Myocyte (in vitro differentiated cells): ENCODE measurements around the gene PTPRG. TPM values are rescaled to one million over a fixed set of nuclear protein-coding genes. Genes with fewer than 3 reads are reported as not detected.
"Not testable (repeated sequence)": the region's sequence is repeated elsewhere in the genome, so short reads cannot be mapped to it uniquely, and the experiment has no call there.

Experiments
- DNase-seq: peaks from one replicate; pipeline ENCODE4 v3.0.0-alpha.2; 2012; ENCODE audit warnings: low read depth
- total RNA-seq: library from RNA; depleted of rRNA; stranded (reverse); fragments of >200 nt; gene quantifications from 2 replicates; pipeline ENCODE4 v1.2.3, GENCODE V29; 2014

Gene PTPRG
- total RNA-seq, 1 donor from 2014 or later, result 28.4 TPM

DNA sequence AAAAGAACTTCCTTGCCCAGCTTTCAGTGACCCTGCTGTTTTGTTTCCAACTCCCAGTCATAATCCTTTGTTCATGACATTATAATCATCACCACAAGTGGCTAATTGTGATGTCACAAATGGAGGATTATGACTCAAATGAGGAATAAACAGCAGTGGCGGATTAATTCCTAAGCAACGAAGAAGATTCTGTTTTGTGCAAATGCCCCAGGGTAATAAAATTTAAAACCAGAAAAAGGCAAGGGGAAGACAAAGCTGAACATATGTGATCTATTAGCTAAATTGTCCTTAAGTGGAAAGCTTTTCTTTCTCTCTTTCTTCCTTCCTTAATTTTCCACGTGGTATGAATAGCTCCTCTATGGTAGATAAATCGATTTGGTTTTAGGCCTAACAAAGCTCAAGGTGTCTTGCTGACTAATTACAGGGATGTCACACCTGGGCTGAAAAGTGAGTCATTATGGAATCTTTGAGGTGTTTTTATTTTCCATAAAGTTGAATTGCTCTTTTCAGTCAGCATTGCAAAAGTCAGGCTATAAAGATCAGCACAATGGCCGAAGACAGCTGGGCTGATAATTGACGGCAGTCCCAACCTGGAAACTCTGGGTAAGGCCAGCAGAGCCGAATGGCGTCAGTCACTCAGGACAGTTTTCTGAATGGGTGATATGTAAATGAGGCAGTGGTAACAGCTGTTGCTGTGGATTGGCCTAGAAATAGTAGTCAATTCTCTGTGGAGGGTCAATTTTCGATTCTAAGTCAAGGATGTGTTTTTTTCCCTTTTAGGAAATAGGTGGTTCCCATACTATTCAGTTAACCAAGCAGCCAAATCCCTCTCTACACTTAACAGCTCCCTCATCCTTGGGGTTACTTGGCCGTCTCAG lies 121.5 kb downstream of the PTPRG start:
- DNase-seq, result peak; percentile 59

DNA sequence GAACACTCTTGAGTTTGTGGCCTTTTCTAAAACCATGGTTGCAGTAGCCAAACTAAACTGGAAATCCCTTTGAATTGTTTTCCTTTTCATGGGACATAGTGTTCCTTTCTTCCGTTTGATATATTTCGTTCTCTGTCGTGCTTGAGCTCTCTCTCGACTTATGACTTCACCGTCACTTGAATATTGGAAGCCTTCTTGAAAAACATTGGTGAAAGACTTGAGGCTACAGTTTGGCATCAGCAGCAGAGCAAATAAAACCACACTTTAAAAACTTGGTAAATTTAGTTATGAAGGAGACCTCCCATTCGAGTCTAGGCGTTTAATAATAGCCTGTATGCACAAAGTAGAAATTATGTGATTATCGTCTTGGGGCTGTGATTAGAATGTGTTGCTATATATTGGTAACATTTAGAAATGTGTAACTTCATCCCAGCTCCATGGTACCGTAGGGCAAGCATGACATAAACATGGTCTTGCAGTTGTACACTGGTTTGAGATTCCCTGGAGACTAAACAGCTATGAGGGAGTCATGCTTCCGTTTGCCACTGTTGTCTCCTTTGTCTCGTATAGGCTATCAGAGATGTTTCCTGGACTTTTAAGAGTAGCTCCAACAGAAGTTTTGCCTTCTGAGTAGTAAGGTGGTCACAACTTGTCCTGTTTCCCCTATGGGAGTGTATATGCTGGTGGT lies 122.3 kb downstream of the PTPRG start:
- DNase-seq, result no peak

DNA sequence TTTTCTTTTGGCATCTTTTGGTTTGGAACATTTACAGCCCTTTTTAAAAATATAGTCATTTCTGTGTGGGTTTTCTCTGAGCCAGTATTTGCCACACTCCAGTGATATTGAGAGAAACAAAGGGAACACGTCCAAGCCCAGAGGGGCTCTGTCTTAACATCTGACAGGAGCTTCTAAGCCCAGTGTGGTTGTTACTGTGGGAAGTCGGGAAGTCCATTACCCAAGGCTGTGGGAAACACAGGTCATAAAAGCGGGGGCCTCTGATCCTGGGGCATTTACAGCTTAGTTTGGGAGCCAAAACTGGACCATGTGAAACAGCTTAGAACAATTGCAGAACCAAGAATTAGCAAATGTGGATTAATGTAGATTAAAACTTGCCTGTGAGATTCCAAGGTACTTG lies 123.0 kb downstream of the PTPRG start:
- DNase-seq, result no peak

DNA sequence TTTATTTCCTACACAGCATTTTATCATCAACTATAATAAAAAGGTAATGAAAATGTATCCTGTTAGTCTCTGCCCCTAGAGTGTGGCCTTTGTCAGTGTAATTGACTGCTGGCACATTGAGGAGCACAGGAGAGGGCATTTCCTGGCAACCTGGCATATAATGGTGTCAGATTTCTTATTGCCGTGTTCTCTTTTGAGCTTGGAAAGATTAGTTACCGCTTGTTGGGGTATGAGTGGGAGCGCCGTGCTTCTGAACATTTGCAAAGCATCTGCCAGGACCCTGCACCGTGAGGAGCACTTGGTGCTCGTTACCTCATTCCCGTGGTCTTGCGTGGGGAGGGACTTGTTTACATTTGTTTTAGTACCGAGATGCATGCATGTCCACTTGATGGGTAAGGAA lies 124.4 kb downstream of the PTPRG start:
- no peak for DNase-seq

DNA sequence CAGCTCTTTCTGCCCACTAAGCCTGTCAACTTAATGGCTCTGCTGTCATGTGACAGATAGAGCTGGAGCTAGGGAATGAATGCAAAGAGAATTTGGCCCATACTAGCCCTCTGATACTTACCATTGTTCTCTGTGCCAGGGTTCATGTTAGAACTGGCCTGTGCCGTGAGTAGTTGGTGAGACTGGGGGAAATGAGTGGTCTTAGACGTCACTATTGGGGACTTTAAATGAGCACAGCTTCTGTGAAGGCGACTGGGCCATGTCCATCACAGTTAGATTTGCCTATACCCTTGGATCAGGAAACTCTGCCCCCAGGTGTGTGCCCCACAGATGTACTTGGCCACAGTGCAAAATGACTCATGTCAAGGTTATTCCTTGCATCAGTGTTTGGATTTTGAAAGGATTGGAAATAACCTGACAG lies 124.9 kb downstream of the PTPRG start:
- DNase-seq, result no peak

DNA sequence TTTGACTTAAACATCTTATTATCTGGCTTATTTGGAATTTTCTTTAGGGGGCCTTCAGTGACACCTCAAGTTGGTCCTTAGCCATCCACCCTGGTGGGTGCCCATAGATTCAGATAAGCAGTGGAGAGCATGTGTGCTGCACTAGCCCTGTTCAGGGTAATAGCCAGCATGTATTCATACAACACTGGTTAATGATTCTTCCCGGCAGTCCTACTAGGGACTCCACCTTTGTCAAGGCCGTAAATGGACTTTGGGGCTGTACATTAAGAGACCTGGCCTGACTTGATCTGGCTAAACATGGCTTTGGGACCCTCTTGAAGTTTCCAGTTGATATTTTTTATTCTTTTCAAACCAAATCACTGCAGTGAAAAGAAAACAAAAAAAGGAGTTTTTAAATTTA lies 125.8 kb downstream of the PTPRG start:
- DNase-seq, result no peak

DNA sequence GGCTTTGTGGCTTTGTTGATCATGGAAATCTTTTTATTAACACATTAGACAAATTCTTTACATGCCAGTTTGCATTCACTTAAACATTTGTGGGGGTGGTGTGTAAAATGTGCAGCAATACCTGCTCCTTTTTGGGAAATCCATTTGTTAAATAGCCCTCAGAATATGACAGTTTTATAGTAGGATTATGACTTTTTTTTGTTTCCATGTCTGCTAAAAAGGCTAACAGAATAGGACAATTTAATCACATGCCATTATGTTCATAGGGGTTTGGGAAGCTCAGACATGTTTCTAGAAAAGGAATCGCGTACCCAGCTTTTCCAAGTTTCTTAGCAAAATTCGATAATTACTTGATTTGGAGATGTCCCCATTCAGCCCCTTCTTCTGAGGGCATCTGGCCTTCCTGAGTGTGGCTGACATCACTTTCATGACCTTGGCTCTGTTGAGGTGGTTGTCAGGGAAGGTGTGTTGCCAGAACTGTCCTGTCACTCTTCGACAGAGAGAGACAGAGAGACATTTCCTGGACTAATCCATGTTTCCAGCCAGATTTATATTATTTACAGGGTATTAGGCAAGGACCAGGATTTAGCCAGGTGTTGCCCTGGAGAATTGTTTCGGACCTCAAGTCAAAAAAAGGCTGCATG lies 126.4 kb downstream of the PTPRG start:
- no peak for DNase-seq

DNA sequence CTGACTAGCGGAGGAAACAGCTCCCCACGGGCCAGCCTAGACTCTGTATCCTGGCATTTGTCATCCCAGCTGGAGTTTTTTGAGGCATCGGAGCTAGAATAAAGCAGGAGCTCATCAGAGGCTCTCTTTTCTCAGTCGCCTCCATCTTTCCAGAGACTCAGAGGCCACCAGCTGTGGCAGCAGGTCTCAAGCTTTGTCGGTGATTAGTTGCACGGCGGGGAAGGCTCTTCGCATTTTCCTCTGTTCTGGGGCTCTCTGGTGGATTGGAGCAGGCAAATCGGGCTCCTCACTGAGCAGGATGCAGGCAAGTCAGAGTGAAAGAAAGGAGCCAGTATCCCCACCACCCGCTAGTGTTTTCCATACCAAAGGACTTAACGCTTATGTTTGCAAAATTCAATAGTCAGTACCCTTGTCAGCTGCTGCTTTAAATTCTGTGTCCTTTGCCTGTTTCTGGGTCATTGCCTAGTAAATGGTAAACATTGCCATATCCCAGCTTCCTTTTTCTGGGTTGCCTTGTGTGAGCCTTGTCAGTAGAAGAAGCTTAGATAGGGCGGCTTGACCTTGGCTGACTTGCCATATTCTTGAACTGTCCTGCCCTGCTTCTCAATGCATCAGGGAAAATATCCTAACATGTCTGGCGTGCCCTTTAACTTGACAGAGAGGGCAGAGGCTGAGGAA lies 127.1 kb downstream of the PTPRG start:
- no peak for DNase-seq

DNA sequence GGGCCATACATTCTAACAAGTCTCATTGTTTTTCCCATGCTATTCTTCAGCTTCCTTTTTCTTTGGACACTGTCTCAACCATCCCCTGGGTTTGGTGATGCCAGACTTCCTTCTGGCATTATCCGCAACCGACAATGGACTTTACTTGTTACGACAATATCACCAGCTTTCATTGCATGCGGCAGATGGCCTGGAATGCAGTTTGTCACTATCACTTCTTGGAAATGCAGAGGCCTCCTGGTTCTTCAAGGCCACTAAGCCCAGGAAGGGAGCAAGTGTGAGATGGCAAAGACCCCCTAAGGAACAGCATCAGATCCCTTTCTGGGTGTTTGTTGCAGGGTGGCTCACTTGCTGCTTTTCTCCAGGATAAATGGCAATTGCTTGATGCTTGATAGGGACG lies 128.6 kb downstream of the PTPRG start:
- no peak for DNase-seq

DNA sequence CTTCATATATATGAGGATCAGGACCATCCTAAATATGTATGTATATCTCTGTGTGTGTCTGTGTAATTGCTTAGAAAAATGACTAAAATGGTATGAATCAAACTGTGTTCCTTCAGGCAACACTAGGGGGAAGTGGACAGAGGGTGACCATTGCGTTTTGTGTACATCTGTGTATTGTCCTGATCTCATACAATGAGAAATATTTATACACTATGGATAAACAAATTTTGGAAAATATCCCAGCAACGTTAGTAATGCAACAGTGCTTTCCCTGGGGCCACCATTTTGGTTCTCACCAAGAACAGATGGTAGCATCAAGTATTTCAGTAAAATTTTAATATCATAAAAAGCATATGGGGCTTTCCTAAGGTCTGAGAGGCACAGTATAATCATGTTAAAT lies 130.1 kb downstream of the PTPRG start:
- no peak for DNase-seq

DNA sequence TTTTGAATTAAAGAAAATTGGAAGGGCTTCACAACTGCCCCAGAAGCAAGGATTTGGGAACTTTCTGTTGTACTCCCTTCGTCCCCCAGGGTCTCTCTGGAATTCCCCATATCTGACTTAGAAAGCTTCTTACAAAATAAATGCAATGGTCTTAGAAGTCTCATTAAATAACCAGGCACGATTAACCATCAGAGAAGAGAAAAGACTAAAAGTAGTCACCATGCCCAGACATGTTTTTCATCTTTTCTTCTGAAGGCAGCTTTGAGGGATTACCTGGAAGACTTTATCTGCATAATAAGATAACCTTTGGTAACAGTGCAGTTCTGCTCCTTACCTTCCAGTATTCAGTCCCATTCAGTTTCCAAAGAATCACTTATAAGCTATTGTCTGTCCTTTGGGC lies 135.9 kb downstream of the PTPRG start:
- DNase-seq, result no peak

DNA sequence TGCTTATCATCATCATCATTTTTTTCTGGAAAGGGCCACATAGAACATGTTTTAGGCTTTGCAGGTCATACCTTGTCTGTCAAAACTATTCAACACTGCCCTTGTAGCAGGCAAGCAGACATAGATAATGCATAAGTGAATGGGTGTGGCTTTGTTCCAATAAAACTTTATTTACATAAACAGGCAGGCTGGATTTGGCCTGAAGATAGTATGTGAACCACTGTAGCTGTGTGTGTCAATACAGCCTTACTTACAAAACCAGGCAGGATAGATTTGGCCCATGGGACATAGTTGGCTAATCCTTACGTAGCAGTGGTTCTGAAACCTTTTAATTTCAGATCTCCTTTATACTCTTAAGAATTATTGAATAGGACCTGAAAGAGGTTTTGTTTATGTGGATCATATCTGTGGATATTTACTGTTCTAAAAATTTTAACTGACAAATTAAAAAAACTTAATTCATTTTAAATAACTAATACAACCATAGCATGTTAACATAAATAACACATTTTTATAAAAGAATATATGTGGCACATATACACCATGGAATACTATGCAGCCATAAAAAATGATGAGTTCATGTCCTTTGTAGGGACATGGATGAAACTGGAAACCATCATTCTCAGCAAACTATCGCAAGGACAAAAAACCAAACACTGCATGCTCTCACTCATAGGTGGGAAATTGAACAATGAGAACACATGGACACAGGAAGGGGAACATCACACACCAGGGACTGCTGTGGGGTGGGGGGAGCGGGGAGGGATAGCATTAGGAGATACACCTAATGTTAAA lies 137.1 kb downstream of the PTPRG start:
- DNase-seq, result not testable (repeated sequence)

DNA sequence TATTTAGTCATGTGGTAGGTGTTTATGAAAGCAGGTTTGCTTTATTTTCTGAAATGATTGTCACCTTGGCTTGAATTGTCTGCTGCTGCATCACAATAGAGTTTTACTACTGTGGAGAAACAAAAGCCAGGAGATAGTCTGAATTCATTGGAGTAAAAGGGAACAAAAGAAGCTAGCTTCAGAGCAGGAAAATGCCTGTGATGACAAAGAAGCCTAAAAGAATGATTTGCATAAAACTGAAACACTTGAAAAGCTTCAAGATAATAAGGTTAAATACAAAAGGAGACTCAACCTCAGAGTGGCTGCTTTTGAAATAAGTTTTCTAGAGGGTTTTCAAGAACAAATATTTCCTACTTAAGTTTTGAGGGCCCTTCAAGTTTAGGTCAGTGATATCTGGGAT lies 138.3 kb downstream of the PTPRG start:
- DNase-seq, result no peak

DNA sequence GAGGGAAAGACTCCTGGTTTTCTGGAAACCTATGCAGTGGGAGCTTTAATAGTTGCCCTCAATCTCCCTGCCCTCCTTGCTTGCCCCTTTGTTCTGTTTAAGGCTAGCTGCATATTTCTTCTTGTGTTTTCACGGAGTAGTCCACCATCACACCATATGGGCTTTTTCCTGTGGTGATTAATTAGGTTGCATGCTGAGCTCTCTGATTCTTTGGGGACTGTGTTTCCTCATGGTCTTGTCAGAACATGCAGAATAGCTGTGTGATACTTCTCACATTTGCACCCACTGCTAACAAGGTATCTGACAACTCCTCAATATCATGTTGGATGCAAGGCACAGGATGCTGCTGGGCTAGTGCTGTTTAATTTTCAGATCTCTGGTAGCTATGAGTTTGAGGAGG lies 139.6 kb downstream of the PTPRG start:
- DNase-seq, result no peak

DNA sequence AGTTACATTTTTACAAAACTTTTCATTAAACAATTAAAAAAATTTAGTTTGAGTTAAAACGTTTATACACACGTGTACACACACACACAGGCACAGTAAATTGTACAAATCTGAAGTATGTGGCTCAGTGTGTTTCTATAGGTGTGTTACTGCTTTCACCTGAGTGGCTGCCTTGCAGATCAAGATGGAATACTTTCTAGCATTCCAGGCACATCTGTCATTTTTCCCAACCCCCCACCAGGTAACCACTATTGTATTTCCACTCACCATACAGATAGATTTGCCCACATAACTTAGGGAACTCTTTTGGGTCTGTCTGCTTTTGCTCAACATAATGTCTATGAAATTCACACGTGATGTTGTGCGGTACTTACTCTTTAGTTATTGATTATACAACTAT lies 141.1 kb downstream of the PTPRG start:
- no peak for DNase-seq

DNA sequence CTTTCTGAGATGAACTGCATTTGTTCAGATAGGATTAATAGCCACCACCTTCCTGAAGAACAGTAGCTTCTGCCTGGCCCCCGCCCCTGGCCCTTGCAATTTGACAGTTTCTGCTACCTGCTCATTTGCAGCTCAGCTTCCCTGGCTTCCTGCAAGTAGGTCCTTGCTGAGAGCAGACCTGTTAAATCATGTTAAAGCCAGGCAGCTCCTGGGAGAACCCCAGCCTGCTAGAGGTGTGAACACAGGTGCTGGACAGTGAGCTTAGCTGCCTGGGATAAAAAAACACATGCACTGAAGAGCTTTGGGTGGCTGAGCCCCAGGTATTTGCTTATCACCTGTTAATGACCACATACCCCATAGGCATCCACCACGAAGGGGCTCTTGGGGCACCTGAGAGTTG lies 143.4 kb downstream of the PTPRG start:
- DNase-seq, result no peak

DNA sequence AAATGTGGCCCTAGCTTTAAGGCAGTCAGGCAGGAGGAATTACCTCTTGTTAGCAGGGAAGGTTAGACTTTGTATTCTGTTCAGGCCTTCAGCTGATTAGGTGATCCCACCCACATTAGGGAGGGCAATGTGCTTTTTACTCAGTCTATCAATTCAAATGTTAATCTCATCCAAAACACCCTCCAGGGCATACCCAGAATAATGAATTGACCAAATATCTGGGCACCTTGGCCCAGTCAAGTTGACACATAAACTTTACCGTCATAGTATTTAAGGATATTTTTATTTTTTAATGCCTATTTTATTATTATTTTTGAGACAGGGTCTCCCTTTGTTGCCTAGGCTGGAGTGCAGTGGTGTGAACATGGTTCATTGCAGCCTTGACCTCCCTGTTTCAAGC lies 146.1 kb downstream of the PTPRG start:
- no peak for DNase-seq

DNA sequence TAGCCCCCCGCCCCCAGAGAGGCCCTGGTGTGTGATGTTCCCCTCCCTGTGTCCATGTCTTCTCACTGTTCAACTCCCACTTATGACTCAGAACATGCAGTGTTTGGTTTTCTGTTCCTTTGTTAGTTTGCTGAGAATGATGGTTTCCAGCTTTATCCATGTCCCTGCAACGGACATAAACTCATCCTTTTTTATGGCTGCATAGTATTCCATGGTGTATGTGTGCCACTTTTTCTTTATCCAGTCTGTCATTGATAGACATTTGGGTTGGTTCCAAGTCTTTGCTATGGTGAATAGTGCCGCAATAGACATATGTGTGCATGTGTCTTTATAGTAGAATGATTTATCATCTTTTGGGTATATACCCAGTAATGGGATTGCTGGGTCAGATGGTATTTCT lies 149.5 kb downstream of the PTPRG start:
- not testable (repeated sequence) for DNase-seq

DNA sequence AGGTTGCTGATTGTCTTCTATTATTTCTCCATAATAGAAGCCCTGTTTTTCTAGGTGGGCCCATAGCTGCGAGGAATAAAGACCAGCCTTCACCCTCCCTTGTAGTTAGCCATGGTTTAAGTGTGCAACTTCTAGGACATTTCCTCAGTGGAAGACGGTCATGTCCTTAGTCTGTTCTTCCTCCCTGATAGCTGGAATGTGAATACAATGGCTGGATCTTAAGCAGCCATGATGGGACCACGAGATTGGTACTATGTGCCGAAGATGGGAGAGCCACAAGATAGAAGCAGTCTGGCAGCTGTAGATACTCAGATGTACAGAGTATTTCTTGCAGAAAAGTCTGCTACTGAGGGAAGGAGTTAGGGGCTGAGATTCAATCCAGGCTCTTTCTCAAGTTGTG lies 152.9 kb downstream of the PTPRG start:
- no peak for DNase-seq

DNA sequence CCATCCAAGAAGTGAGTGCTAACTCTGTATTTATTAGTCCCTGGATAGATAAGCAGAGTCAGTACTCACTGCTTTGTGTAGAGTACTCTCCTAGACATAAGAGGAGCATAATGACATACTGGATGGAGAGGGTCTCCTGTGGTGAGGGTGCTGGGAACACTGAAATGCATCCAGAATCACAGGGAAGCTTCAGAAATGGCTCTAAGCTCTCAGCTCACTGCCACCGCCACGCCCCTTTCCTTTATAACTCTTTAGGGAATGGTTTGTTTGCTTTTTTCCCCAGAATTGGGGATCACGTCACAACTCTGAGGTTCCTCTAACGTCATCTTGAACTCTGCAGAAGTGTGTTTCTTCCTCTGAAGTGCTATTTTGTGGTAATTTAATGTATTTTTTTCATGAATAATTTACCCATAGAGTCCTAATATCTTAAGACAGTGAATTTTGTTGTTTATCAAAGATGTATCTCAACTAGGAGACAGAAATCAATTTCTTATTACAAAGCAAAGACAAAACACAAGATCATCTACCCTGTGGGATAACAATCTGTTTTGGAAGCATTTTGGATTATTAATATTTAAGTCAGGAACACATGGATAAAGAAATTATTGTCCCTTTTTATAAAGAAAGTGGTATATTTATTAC lies 154.6 kb downstream of the PTPRG start:
- DNase-seq, result no peak
